ENCODE results near the gene KCNH3. TPM values are rescaled to one million over a fixed set of nuclear protein-coding genes. Genes with fewer than 3 reads are reported as not detected.

Gene KCNH3
- total RNA-seq, 1 experiment from 2014 or later, result 0.59 TPM

- Mint-ChIP-seq H3K9me3 (ENCODE audit: low read depth, unreplicated experiment) (no peaks in the 10 kb centered on the region), H3K4me3 (ENCODE audit: low read depth, unreplicated experiment) (no peak overlapping the region), H3K4me1 (ENCODE audit: low read depth, unreplicated experiment) (no peaks in the 10 kb centered on the region), H3K36me3 (ENCODE audit: insufficient read depth, unreplicated experiment) (peaks cover 15% of the 10 kb centered on the region), H3K27ac (ENCODE audit: unreplicated experiment) (no peak overlapping the region), H3K27me3 (ENCODE audit: unreplicated experiment) (peaks cover 1% of the 10 kb centered on the region)
- CTCF ChIA-PET, result interaction anchor here (0.5 to 1.1 kb wide), 2 partner anchors 197 to 199 kb away, joined by 3 read pairs; no protein-coding TSS in a partner anchor
- intact Hi-C loops (cut with micrococcal nuclease; ENCODE audit: unreplicated experiment), result no loop called here
- no TSS peak for BruUV-seq (replicated peaks)
- peak; percentile 18 for DNase-seq
- TF ChIP-seq CTCF (IDR thresholded peaks at IDR 0.05; ENCODE audit: unreplicated experiment), result no peak
These were observed 19.0 kb downstream of the KCNH3 start for GRCh38 chr12:49557917-49558215.

GRCh38 chr12:49558526-49558925 lies 19.7 kb downstream of the KCNH3 start:
- BruUV-seq (replicated peaks), result no TSS peak
- CTCF ChIA-PET, result interaction anchor here (1.1 kb wide), 1 partner anchor 200 kb away, joined by 3 read pairs; no protein-coding TSS in a partner anchor
- H3K4me1 Mint-ChIP-seq (ENCODE audit: low read depth, unreplicated experiment), result no peaks in the 10 kb centered on the region
- no peaks in the 10 kb centered on the region for H3K27me3 Mint-ChIP-seq (ENCODE audit: unreplicated experiment)
- no peak overlapping the region for H3K27ac Mint-ChIP-seq (ENCODE audit: unreplicated experiment)
- peaks cover 20% of the 10 kb centered on the region for H3K36me3 Mint-ChIP-seq (ENCODE audit: insufficient read depth, unreplicated experiment)
- no peak overlapping the region for H3K4me3 Mint-ChIP-seq (ENCODE audit: low read depth, unreplicated experiment)
- no peak for DNase-seq
- no peak for TF ChIP-seq CTCF (IDR thresholded peaks at IDR 0.05; ENCODE audit: unreplicated experiment)
- intact Hi-C loops (cut with micrococcal nuclease; ENCODE audit: unreplicated experiment), result no loop called here
- no peaks in the 10 kb centered on the region for H3K9me3 Mint-ChIP-seq (ENCODE audit: low read depth, unreplicated experiment)

- TF ChIP-seq CTCF (IDR thresholded peaks at IDR 0.05; ENCODE audit: unreplicated experiment), result no peak
- CTCF ChIA-PET, result no interaction called here
- Mint-ChIP-seq H3K27me3 (ENCODE audit: unreplicated experiment) (no peaks in the 10 kb centered on the region), H3K4me1 (ENCODE audit: low read depth, unreplicated experiment) (no peaks in the 10 kb centered on the region), H3K4me3 (ENCODE audit: low read depth, unreplicated experiment) (no peak overlapping the region), H3K27ac (ENCODE audit: unreplicated experiment) (no peak overlapping the region), H3K36me3 (ENCODE audit: insufficient read depth, unreplicated experiment) (peaks cover 20% of the 10 kb centered on the region), H3K9me3 (ENCODE audit: low read depth, unreplicated experiment) (no peaks in the 10 kb centered on the region)
- intact Hi-C loops (cut with micrococcal nuclease; ENCODE audit: unreplicated experiment), result no loop called here
- BruUV-seq (replicated peaks), result no TSS peak
- DNase-seq, result no peak
These were observed 20.3 kb downstream of the KCNH3 start for GRCh38 chr12:49559011-49559675.

- no TSS peak for BruUV-seq (replicated peaks)
- H3K36me3 Mint-ChIP-seq (ENCODE audit: insufficient read depth, unreplicated experiment), result peaks cover 22% of the 10 kb centered on the region
- CTCF ChIA-PET, result no interaction called here
These were observed 21.9 kb downstream of the KCNH3 start for GRCh38 chr12:49560695-49561094.

More at GRCh38 chr12:49560695-49561094, 21.9 kb downstream of the KCNH3 start:
- Mint-ChIP-seq H3K4me3 (ENCODE audit: low read depth, unreplicated experiment) (no peak overlapping the region), H3K27ac (ENCODE audit: unreplicated experiment) (peak overlapping the region; percentile 22), H3K4me1 (ENCODE audit: low read depth, unreplicated experiment) (no peaks in the 10 kb centered on the region), H3K9me3 (ENCODE audit: low read depth, unreplicated experiment) (no peaks in the 10 kb centered on the region), H3K27me3 (ENCODE audit: unreplicated experiment) (no peaks in the 10 kb centered on the region)
- TF ChIP-seq CTCF (IDR thresholded peaks at IDR 0.05; ENCODE audit: unreplicated experiment), result no peak
- no peak for DNase-seq
- intact Hi-C loops (cut with micrococcal nuclease; ENCODE audit: unreplicated experiment), result no loop called here

Data from Calu3 (cell line).